ENCODE data around the gene FAM222A. TPM values are rescaled to one million over a fixed set of nuclear protein-coding genes. Genes with fewer than 3 reads are reported as not detected.

FAM222A gene
- total RNA-seq, 1 experiment from 2014 or later: 12.8 TPM

DNA sequence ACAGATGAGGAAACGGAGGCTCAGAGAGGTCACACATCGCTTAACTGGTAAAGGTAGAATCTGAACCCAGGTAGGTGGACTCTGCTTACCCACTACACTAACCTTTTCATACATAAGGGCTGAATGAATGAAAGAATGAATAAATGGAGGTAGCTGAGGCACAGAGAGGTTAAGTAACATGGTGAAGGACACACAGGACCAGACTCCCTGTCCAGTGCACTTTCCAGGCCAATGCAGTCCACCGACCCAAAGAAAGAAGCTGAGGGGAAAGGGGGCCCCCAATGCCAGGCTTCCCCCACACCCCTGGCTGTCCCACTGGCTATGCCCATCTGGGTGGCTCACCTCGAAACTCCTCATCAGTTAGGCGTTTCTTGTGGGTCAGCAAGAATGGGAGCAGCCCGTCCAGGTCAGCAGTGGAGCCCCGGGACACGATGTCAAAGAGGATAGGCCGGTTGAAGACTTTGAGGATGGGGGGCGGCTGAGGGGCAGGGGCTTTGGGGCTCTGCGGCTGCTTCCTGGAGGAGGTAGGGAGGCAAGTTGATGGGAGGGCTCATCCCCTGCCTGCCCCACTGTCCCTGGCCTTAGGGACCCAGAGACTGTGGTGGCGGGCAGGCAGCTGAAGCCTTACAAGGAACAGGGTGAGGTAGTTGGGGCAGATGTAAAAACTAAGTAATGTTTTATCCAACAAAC lies 94.5 kb downstream of the FAM222A start:
- DNase-seq (ENCODE audit: low read depth, low spot score): no peak
- BruUV-seq (replicated peaks): no TSS peak
- H3K27ac ChIP-seq (ENCODE audit: low read length): no peak overlapping the region
- no peak overlapping the region for H3K4me3 ChIP-seq (ENCODE audit: low read depth in 2 of 2, low read length in 2 of 2)
- in situ Hi-C loops (cut with HindIII; ENCODE audit: low pct_unique_long_range_greater_than_20kb, low sequenced_read_pairs): no loop called here
- CTCF ChIA-PET: interaction anchor here (0.5 kb wide), 1 partner anchor 36 kb away, joined by 3 read pairs; no protein-coding TSS in a partner anchor
- TF ChIP-seq CTCF (IDR thresholded peaks at IDR 0.05): no peak
- TF ChIP-seq POLR2AphosphoS5 (IDR thresholded peaks at IDR 0.05; ENCODE audit: low read depth, low read length): no peak
- no peak for TF ChIP-seq SIN3A (IDR thresholded peaks at IDR 0.05; ENCODE audit: borderline replicate concordance, insufficient read depth, low read depth, low read length)
- TF ChIP-seq TCF7L2 (IDR thresholded peaks at IDR 0.05; ENCODE audit: low read depth, low read length): no peak
- no peak for TF ChIP-seq REST (IDR thresholded peaks at IDR 0.05; ENCODE audit: insufficient read depth in 1 of 2, low read depth in 2 of 2, low read length in 1 of 2)
- intact Hi-C loops (cut with micrococcal nuclease; ENCODE audit: unreplicated experiment): no loop called here
- no peaks in the 10 kb centered on the region for H3K9me3 ChIP-seq (ENCODE audit: control insufficient read depth, insufficient read depth, low read depth, low read length)
- no peaks in the 10 kb centered on the region for H3K36me3 ChIP-seq (ENCODE audit: control insufficient read depth, insufficient read depth, low read length)
- POLR2A ChIA-PET: no interaction called here
- no peaks in the 10 kb centered on the region for H3K27me3 ChIP-seq (ENCODE audit: control insufficient read depth, insufficient read depth, low read length)
- ATAC-seq: no peak
- H3K4me1 ChIP-seq (ENCODE audit: control insufficient read depth, insufficient read depth, low read length): no peaks in the 10 kb centered on the region

DNA sequence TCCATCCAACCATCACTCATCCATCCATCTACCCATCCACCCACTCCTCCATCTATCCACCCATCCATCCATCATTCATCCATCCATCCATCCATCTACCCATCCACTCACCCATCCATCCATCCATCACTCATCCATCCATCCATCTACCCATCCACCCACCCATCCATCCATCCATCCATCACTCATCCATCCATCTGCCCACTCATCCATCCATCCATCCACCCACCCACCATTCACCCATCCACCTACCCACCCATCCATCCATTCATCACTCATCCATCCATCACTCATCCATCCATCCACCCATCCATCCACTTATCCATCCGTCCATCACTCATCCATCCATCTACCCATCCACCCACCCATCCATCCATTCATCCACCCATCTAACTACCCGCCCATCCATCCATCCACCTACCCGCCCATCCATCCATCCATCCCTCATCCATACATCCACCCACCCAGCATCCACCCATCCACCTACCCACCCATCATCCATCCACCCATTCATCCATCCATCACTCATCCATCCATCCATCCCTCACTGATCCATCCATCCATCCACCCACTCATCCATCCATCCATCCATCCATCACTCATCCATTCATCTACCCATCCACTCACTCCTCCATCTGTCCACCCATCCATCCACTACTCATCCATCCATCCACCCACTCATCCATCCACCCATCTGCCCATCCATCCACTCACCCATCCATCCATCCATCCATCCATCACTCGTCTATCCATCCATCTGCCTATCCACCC lies 95.4 kb downstream of the FAM222A start:
- no peak overlapping the region for H3K27ac ChIP-seq (ENCODE audit: low read length)
- ChIA-PET CTCF (no interaction called here), POLR2A (no interaction called here)
- H3K36me3 ChIP-seq (ENCODE audit: control insufficient read depth, insufficient read depth, low read length): no peaks in the 10 kb centered on the region
- H3K9me3 ChIP-seq (ENCODE audit: control insufficient read depth, insufficient read depth, low read depth, low read length): no peaks in the 10 kb centered on the region
- no TSS peak for BruUV-seq (replicated peaks)
- no peaks in the 10 kb centered on the region for H3K4me1 ChIP-seq (ENCODE audit: control insufficient read depth, insufficient read depth, low read length)
- TF ChIP-seq REST (IDR thresholded peaks at IDR 0.05; ENCODE audit: insufficient read depth in 1 of 2, low read depth in 2 of 2, low read length in 1 of 2) (no peak), TCF7L2 (IDR thresholded peaks at IDR 0.05; ENCODE audit: low read depth, low read length) (no peak), CTCF (IDR thresholded peaks at IDR 0.05) (no peak), SIN3A (IDR thresholded peaks at IDR 0.05; ENCODE audit: borderline replicate concordance, insufficient read depth, low read depth, low read length) (no peak), POLR2AphosphoS5 (IDR thresholded peaks at IDR 0.05; ENCODE audit: low read depth, low read length) (no peak)
- in situ Hi-C loops (cut with HindIII; ENCODE audit: low pct_unique_long_range_greater_than_20kb, low sequenced_read_pairs) (no loop called here), intact Hi-C loops (cut with micrococcal nuclease; ENCODE audit: unreplicated experiment) (no loop called here)
- H3K4me3 ChIP-seq (ENCODE audit: low read depth in 2 of 2, low read length in 2 of 2): no peak overlapping the region
- DNase-seq (ENCODE audit: low read depth, low spot score) (no peak), ATAC-seq (no peak)
- H3K27me3 ChIP-seq (ENCODE audit: control insufficient read depth, insufficient read depth, low read length): no peaks in the 10 kb centered on the region
